ENCODE results near the gene HES7.

The HES7 gene

DNA sequence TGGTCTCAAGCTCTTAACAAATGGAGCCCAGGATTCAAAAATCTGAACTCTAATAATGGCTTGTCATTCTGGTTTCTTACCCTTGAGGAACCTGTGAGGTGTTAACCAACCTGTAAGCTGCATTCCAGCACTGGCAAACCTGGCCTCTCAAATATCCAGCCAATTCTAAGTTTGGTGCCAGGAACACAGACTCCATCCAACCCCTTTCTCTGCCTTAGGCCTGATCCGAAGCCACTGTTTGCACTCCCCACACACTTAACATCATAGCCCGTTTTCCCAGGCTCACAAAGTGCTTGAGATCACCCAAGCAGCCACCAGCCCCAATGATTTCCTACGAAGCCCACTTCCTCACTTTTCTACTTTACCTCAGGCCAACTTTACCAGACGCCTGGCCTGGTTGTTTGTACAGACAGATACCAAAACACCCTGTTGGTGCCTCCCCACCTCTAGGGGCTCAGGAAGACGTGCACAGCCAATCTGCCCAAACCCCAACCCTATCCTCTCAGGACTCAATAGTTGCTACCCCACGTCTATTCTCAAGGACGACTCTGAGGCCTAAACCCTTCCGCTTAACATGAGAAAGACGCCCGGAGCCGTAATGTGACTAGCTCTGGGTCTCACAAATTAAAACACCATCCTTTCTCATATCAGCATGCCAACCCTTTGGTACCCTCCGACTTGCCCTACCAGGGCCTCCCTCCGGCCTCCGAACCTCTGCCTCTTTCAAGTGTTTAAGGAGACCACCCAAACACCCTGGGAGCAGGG, 31.5 kb upstream of the HES7 start:
- DNase-seq, result no peak

DNA sequence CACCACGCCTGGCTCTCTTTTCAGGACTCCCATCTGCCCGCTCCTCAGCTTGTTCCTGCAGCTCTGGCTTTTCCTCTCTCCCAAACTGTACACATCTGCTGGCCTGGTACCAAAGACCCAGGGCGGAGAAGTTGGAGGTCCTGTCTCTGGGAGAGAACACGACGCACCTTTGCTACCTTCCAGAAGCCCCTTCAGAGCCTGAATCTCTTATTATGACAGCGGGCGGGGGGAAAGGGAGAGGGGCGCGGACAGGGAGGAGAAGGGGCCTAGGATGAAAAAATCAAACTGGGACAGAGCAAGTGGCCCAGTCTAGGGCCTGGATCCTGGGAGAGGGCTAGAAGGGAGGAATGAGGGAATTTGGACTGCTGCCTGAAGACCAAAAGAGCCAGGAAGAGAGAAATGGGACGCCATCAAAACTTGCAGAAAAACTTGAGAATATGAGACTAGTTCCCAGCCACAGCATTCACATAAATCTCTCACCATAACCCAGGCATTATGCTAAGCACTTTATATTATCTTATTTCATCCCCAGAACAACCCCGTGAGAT, 30.8 kb upstream of the HES7 start:
- no peak for DNase-seq

DNA sequence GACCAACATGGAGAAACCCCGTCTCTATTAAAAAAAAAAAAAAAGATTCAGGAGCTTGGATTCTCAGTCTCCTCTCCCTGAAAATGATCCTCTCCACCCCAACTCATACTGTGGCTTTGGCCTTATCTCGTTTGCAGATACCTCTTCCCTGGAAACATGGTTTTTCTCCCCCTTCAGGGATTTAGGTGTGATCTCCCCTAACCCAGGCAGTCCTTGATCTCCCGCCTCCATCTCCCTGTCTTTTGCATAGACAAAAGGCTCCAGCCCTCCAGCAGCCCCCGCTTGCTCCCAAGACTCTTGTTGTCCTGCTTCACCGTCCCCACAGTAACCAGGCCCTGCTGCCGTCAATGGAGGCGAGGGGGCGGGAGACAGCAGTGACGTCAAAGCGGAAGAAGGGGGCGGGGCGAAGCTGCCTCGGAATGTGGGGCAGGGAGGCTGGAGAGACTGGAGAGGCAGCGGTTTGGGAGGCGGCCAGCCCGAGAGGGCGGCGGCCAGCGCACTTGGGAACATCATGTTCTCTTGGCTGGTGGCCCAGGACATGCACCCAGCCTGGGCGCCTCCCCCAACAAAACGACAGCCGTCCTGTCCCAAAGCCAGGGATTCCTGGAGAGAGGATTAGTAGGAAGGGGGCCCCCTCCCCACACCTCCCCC, 30.2 kb upstream of the HES7 start:
- peak; percentile 85 for DNase-seq

DNA sequence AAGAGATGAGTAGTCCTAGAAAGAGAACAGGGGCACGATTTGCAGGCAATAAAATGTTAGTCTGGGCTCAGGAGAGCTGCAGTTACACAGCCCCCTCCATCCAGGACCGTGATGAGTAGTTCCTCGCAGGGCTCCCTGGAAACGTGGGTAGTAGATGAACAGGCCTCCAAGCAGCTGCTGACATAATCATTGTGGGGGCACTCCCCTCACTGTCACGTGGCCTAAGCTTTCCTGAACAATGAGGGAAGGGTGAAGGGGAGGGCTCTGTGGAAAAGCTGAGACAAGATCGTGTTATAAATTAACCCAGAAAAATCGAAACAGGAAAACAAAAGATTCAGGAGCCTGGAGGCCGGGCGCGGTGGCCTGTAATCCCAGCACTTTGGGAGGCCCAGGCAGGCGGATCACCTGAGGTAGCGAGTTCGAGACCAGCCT, 29.6 kb upstream of the HES7 start:
- DNase-seq, result no peak

DNA sequence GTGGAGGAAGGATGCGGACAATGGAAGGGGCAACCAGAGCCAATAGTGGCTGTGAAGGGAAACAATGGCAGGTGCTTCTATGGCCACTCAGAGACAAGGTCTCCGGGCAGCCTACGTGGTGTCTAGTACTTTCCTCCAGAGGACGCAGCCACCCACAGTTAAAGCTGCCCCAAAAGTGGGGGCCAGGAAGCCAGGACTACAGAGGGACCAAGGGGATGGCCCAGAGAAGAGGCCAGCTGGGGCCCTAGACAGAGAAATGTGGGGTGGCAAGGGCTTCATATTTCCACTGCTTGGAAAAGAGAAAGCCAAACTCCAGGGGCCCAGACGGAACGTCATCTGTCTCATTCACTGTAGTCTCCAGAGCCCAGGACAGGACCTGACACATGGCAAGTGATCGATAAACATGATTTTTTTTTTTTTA, 29.1 kb upstream of the HES7 start:
- no peak for DNase-seq

DNA sequence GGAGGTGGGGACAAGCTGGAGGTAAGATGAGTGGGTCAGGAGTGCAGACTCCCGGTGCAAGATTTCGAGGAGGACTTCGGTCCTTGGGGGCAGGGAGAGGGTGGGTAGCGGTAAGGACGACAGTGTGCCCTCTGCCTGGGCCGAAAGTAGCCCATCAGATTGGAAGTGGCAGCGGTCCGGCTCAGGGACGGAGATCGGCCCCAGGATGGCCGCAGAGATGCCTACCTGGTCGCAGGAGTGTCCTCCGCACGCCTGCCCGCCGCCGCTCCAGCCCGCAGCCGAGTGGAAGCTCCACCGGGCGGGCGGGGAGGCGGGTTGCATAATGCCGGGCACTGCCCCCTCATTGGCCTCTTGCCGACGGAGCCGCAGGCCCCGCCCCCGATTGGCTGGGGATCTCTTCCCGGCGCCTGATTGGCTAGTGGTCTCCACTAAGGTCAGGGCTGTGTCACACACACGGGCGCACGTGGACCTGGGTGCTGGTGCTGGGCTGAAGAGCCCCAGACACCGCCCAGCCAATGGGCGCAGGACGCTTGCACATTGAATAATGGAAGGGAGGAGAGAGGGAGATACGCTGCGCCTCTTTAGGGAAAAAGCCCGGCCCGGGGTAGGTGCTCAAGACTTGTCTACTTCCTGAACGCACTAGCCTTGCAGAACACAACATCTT, 28.3 kb upstream of the HES7 start, which contains the start of gene PER1:
Gene PER1 (minus strand): TSS at position 293 of the 664 bp plus-strand sequence. CDS start 1,698 bp downstream, outside the sequence.
- no peak for DNase-seq

DNA sequence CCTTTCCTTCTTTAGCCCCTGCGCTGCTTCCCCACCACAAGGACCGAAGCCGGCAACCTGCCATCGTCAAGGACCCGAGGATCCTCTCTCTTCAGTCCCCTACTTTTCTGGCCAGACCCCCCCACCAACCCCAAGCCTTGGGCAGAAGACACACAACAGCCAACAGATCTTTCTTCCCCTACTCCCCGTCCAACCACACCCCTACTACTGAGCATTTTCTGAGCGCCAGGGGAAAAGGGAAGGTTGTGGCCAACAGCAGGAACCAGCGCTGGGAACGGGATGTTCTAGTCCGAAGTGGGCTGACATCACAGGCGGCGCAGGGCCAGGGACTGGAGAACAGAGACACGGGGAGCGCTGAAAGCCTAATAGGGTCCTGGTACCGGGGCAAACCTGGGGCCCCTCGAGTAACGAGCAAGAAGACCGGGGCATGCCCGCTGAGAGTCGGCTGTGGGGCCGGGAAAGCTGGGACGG, 27.8 kb upstream of the HES7 start:
- no peak for DNase-seq

DNA sequence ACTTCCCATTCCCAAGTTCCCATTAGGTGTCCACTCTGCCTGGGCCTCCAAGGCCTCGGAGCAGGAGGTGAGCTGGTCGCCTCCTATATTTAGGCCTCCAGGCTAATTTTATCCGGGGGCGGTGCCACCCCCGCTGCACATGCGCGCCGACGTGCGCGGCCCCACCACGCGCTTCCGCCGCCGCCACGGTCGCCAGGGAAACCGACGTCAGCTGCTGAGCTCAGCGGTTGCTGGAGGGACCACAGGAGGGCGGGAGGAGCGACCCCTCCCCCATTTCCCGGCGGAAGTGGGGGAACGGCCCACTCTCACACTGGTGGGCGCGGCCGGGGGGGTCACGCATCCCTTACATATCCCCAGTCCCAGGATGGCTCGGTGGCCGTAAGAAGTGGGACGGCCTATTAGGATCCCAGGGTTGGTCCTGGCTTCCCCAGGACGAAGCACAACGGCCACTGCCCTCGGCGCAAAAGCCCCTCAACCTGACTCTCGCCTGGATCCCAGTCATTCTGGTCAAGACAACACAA, 27.3 kb upstream of the HES7 start:
- DNase-seq, result no peak

DNA sequence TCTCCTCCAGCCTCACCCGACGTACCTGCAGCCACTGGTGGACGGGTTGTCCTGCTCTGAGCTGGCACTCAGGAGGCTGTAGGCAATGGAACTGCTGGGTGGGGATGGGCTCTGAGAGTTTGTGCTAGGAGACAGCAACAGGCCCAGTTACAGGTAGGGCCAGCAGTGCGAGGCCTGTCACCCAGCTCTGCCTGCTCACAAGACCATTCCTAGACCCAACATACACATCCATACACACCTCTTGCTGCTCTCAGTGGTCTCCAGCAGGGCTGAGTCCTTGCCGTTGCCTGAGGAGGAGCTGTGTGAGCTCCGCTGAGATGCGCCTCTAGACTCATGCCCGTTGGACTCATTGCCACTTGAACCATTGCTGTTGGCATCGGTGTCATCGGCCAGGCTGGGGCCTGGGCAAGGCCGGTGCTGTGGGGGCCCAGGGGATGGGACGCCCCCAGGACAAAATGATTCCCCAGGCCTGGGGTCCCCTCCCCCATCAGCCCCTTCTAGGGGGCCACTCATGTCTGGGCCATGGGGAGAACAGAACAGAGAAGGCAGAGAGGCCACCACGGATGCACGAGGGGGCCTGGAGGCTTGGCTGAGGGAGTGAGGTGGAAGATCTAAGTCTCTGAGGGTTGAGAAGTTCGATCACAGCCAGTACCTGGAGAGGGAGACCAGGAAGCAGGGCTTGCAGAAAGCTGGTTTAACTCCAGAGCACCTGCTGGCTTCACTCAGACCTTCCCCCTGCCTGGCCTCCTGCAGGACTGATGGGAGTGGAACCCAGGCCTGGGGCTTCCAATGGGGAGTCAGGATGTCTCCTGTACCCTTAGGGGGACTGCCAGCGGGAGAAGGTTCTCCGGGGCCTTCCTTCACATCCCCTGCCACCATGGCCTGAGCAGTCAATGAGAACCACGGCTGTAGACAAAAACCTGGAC, 26.6 kb upstream of the HES7 start:
- no peak for DNase-seq

DNA sequence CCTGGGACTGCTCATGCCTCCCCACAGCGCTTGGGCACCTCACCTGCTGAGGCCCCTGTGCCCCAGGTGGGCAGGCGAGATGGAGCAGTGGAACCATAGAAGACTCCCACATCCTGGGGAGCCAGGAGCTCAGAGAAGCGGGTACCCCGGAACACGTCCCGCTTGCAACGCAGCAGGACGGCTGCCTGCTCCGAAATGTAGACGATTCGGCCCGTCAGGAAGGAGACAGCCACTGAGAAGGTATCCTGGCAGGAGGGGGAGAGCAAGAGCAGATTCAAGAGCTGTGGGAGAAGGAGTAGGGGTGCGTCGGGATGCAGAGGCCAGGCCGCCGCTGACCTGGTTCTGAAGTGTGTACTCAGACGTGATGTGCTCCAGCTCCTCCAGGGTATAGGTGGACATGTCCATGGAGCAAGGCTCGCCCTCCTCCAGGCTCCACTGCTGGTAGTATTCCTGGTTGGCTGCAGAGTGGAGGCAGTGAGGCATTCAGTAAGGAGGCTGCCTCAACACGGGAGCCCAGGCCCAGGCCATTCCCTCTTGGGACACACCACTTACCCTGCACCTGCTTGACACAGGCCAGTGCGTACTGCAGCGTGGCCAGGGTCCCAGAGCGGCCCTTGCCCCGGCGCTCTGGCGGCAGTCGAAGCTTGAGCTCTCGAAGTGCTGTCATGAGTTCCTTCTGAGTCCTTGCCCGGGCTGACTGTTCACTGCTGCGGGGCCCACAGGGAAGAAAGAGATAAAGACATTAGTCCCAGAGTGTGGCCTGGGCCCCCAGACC, 25.7 kb upstream of the HES7 start:
- DNase-seq, result no peak

DNA sequence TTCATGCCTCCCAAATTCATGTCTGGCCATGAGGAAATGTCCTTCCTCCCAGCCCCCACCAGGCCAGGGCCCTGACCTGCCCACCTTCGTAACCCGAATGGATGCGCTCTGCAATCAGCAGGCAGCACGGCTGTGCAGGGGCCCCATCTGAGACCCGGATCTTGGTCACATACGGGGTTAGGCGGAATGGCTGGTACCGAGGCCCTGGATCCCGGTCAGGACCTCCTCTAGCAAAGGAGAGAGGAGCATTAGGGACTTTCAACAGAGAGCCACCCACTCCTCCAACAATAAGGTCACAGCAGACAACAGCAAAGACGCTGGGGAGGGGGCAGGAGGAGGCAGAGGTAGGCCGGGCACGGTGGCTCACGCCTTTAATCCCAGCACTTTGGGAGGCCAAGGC, 24.7 kb upstream of the HES7 start:
- no peak for DNase-seq

DNA sequence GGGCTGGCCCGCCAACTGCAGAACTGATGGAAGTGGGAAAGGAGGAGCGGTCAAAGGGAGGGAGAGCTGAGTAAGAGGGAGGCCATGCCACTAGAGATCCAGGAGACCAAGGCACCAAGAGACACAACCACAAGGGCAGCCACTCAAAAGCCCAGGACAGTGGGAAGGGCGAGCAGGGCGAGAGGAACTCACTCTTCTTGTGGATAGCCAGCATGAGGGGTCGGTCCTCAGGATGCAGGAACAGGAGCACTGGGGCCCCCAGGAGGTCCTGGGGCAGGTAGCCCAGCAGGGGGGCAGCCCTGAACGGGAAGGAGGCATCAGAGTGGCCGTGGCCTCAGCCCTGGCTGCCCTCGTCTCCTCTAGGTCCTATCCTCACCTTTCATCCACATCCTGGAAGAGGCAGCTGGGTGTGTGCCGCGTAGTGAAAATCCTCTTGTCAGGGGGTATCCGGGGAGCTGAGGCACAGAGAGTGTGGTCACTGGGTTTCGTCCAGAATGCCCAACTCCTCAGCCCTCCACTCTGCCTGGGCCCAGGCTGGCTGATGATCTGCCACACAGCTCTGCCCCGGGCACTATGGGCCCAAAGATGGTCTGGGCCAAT, 24.0 kb upstream of the HES7 start:
- DNase-seq, result no peak

DNA sequence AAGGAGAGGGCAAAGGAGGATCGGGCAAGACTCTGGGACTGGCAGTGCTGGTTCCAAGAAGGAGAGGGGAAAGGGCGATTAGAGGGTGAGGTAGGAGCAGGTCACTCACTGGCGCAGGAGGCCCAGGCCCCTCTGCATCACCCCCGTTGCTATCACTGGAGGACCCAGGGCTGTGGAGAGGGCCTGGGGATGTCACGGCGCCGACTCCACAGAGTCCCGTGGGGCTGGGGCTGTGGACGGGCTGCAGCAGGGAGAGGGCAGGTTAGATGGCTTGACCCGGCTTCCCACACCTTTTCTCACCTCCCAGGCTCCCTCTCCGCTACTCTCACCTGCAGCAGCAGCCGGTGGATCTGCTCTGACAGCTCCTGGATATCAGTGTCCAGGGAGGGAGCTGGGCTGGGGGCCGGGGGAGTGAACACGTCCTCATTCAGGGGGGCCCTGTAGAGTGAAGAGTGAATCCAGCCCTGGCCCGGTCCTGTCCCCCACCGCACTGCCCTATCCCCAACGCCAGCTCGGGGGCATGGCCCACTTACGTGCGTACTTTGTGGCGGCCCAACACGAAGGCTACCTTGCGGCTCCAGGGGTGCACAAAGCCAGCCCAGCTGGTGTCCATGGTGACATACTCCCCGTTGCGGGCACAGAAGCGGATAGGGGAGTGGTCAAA, 23.4 kb upstream of the HES7 start:
- no peak for DNase-seq

DNA sequence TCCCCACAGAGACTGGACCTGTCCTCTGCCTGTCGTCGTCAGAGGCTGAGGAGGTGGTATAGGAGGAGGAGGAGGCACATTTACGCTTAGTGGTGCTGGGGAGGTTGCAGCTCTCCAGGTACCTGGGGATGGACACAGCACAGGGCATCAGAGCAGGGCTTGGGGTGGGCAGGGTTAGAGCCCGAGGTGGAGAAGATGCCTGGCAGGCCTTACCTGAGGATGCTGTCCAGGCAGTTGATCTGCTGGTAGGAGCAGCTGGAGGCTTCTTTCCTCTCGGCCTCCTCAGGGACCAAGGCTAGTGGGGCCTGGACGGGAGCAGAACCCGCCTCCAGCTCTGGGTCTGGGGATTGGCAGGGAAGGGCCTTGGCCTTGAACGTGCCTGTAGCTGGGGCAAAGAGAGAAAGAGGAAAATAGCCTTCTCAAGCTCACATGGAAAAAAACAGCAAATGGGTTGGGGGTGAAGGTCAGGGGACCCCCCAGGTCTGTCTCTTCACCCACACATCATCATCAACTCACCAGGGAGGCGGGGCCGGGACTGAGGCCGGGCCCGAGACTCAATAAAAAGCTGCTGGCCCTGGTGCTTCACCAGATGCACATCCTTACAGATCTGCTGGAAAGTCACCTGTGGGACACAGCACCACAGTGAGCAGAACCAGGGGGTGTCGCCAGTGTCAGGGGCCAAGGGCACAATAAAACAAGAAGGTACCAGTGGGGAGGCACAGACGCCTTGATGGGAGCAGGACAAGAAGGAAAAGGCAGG, 22.7 kb upstream of the HES7 start:
- DNase-seq, result no peak

DNA sequence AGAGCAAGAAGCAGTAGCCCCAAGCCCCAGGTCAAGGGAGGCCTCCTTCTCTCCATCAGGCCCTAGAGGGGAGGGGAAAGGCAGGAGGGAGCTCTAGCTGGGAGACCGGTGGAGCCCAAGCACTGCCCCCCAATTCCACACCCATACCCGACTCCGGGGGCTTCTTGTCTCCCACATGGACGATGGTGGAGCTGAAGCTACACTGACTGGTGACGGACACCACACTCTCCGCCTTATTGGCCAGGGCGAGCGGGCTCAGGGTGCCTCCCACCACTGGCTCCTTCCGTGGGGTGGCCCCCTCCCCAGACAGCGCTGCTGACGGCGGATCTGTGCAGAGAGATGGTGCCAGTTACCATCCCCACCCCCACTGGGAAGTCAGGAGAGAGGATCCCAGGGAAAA, 21.9 kb upstream of the HES7 start:
- no peak for DNase-seq

DNA sequence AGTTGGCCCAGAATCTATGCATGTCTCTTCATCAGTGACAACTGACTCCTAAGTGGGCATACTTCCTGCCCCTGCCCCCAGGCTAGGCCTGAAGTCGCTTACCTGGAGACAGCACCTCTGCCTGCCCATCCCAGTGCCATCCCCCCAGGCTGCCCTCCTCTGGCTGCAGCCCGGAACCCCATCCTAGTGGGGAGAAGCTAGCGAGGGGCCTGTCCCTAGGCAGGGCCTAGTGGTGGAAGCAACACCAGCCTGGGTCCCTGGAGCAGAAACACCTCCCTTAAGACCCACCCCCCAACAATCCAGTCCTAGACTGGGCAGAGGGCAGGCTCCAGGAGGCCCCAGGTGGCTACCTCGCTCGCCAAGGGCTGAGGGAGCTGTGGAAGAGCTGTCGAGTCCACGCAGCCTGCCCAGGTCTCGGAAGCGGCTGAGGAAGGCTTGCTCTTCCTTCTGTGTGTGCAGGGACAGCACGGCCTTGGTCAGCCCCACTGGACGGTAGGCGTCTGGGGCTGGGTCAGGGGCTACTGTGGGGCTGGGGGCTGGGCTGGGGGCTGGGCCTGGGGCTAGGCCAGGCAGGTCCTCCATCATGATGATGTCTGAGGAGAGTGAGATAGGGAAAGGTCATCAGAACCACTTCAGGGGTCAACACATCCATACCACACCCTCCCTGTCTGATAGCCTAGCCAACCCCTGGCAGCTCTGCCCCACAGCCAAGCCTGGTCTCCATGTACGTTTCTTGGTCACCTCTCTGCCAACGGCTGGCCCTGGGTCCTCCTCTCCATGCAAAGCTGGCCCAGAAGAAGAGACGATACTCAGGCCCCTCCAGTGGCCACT, 20.7 kb upstream of the HES7 start:
- no peak for DNase-seq

DNA sequence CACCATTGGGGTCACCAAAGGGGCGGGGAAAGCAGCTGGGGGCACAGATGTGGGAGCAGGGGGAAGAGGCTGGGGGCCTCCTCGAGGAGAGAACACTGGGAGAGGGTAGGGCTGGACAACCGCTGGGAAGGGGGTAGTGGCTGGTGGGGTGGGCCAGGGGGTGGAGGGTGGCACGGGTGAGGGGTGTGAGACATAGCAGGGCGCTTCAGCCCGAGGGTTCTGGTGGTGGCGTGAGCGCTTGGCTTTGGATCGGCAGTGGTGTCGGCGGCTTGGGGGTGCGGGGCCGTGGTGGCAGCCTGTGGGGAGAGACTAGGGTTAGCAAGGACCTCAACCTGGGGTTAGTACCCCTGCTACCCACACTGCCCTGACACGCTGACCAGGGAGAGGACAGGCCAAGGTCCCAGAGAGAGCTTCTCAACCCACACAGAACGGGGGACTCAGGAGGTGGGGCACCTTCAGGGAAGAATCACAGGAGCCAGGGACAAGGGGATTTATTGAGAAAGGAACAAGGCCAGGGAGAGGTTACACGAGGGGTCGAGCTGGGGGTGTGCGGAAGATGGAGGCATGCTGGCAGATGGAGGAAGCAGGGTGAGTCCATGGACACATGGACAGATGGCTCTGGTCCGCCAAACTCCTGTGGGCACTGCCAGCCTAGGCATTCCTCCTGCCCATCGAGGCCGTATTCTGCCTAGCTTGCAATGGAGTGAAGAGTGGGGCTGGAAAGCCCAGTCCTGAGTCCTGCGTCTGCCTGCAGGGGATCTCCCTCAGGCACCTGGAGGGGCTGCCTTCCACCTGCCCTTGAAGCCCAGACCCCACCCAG, 19.9 kb upstream of the HES7 start:
- no peak for DNase-seq
